Skeletal muscle tissue (tissue), 1 donor: Measurements from ENCODE around the gene SCAI. TPM values are rescaled to one million over a fixed set of nuclear protein-coding genes. Genes with fewer than 3 reads are reported as not detected.

ENCODE experiments used
- total RNA-seq: library from RNA; depleted of rRNA; stranded (reverse); fragments of >200 nt; gene quantifications from one replicate; pipeline ENCODE4 v1.2.3, GENCODE V29; 2014

SCAI gene
- total RNA-seq, 1 donor from 2014 or later, result 14.6 TPM

Other genes with a start within 250 kb of the SCAI start
- gene GOLGA1, start 202.4 kb downstream of the SCAI start, total RNA-seq, result 11.0 TPM
- 14.1 TPM for gene PPP6C, start 46.3 kb upstream of the SCAI start, total RNA-seq
- gene RABEPK, start 57.0 kb upstream of the SCAI start, total RNA-seq, result 18.8 TPM
- gene HSPA5, start 97.8 kb upstream of the SCAI start, total RNA-seq, result 48.5 TPM
- 42.3 TPM for gene GAPVD1, start 118.3 kb upstream of the SCAI start, total RNA-seq